KBM-7 (cell line): ENCODE data around the gene F10.
"Not testable (repeated sequence)": the region's sequence is repeated elsewhere in the genome, so short reads cannot be mapped to it uniquely, and the experiment has no call there.

Experiments used
- DNase-seq: peaks from one replicate; pipeline ENCODE4 v3.0.0-alpha.2; 2015
- in situ Hi-C: fragments of 300-500 bp; cut with MboI; formaldehyde crosslinking; loops from 2 replicates; pipeline ENCODE4 v1.14.3; 2020; ENCODE audit warnings: low sequenced_read_pairs, low pct_unique_long_range_greater_than_20kb, mixed read lengths

The F10 gene

GRCh38 chr13:113122550-113123225 is at the start of gene F10:
F10 (plus strand) TSS chr13:113122799; CDS start chr13:113122856, 57 bp downstream.
- DNase-seq, result no peak
- in situ Hi-C loops, result no loop called here

GRCh38 chr13:113073942-113074341 is 48.7 kb upstream of the F10 start:
- in situ Hi-C loops, result no loop called here
- DNase-seq, result no peak

- DNase-seq, result no peak
- in situ Hi-C loops, result no loop called here
Measured at GRCh38 chr13:113074401-113074800, 48.2 kb upstream of the F10 start.

- DNase-seq, result no peak
- in situ Hi-C loops, result no loop called here
Measured at GRCh38 chr13:113074876-113075275, 47.7 kb upstream of the F10 start.

GRCh38 chr13:113075711-113076110 is 46.9 kb upstream of the F10 start:
- no peak for DNase-seq
- in situ Hi-C loops, result no loop called here

GRCh38 chr13:113076681-113077401 is 45.8 kb upstream of the F10 start:
- in situ Hi-C loops, result no loop called here
- DNase-seq, result no peak

- in situ Hi-C loops, result no loop called here
- no peak for DNase-seq
Measured at GRCh38 chr13:113077566-113077952, 45.0 kb upstream of the F10 start.

GRCh38 chr13:113077953-113078901 is 44.4 kb upstream of the F10 start:
- DNase-seq, result no peak
- in situ Hi-C loops, result no loop called here

- DNase-seq, result no peak
- in situ Hi-C loops, result no loop called here
Measured at GRCh38 chr13:113078902-113079780, 43.5 kb upstream of the F10 start.

- not testable (repeated sequence) for DNase-seq
Measured at GRCh38 chr13:113079781-113080080, 42.9 kb upstream of the F10 start.

GRCh38 chr13:113080361-113080831 is 42.2 kb upstream of the F10 start:
- no peak for DNase-seq
- in situ Hi-C loops, result no loop called here

More at GRCh38 chr13:113079781-113080080, 42.9 kb upstream of the F10 start:
- in situ Hi-C loops, result not testable (repeated sequence)

GRCh38 chr13:113080901-113081521 is 41.6 kb upstream of the F10 start:
- no peak for DNase-seq
- in situ Hi-C loops, result no loop called here

- in situ Hi-C loops, result no loop called here
- DNase-seq, result no peak
Measured at GRCh38 chr13:113082198-113083021, 40.2 kb upstream of the F10 start.

- in situ Hi-C loops, result no loop called here
- no peak for DNase-seq
Measured at GRCh38 chr13:113083022-113083373, 39.6 kb upstream of the F10 start.

- DNase-seq, result no peak
- in situ Hi-C loops, result no loop called here
Measured at GRCh38 chr13:113083402-113084061, 39.1 kb upstream of the F10 start.

- in situ Hi-C loops, result no loop called here
- no peak for DNase-seq
Measured at GRCh38 chr13:113084094-113084942, 38.3 kb upstream of the F10 start.
